OCI-LY7 (cell line): ENCODE measurements around the gene HPDL.

Experiments used
- CTCF ChIP-seq: fragments of 200-600 bp; sonication (generic); conservative IDR thresholded peaks from 2 replicates; pipeline ENCODE4 v1.5.1; 2014; ENCODE audit warnings: mild to moderate bottlenecking, antibody characterized with exemption, low read length, moderate library complexity, mixed read lengths
- EZH2phosphoT487 ChIP-seq: fragments of 200-600 bp; sonication (generic); IDR thresholded peaks from 2 replicates; pipeline ENCODE4 v1.6.1; 2018; ENCODE audit warnings: low read depth, borderline replicate concordance, mild to moderate bottlenecking, mixed run types, antibody characterized with exemption, low read length, moderate library complexity, mixed read lengths

- TF ChIP-seq CTCF (no peak), EZH2phosphoT487 (no peak)
Measured at GRCh38 chr1:45335855-45336324, 9.2 kb downstream of the HPDL start.
